Mucosa of stomach (tissue), 1 donor: Measurements from ENCODE around the gene NKX1-1.
"Not testable (repeated sequence)": the region's sequence is repeated elsewhere in the genome, so short reads cannot be mapped to it uniquely, and the experiment has no call there.

Source experiments
- H3K27me3 ChIP-seq: one replicate; pipeline ENCODE4 v1.7.0; 2013; ENCODE audit warnings: mild to moderate bottlenecking, low read length; ENCODE audit not compliant: control insufficient read depth, insufficient read depth
- H3K36me3 ChIP-seq: one replicate; pipeline ENCODE4 v1.7.0; 2013; ENCODE audit warnings: low read length; ENCODE audit not compliant: control insufficient read depth, insufficient read depth
- H3K4me1 ChIP-seq: one replicate; pipeline ENCODE4 v1.7.0; 2013; ENCODE audit warnings: mild to moderate bottlenecking, low read length; ENCODE audit not compliant: control insufficient read depth, insufficient read depth
- H3K4me3 ChIP-seq: one replicate; pipeline ENCODE4 v1.7.0; 2013; ENCODE audit warnings: low read length
- H3K9ac ChIP-seq: one replicate; pipeline ENCODE4 v1.7.0; 2013; ENCODE audit warnings: mild to moderate bottlenecking, low read length, moderate library complexity
- H3K9me3 ChIP-seq: one replicate; pipeline ENCODE4 v1.7.0; 2013; ENCODE audit warnings: mild to moderate bottlenecking, low read length, moderate library complexity; ENCODE audit not compliant: control insufficient read depth
- donor health status: Pancreatic carcinoma.

The NKX1-1 gene

DNA sequence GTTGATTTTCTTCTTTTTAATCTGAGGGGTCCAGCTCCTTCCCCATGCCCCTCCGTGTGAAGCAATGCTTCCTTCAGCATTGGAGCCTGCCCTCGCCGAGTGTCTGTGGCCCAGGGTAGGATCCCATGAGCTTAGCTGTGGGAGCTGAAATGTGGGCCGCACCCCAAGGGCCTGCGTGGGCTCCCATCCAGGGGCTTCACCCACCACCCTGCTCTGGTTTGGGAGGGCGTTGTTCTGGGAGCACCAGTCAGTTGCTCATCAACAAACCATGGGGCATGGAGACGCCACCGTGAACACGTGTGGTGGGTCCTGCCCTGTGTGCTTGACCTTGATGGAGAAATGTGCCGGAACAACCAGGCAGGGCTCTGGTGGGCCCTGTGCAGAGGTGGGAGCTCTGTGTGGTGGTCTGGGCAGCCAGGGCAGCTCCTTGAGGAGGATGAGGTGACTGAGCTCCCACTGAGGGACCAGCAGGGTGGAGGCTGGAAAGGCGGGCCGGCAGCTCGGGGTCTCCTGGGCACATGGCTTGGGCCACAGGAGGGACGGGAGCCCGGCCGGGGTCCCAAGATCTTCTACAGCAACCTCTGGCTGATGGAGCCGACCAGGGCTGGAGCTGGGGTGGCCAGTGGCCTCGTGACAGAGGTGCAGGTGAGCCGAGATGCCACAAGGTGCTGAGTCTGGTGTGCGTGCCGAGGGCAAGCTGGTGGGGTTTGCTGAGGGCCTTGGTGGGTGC, 39.6 kb upstream of the NKX1-1 start:
- Histone ChIP-seq H3K9ac (no peak overlapping the region), H3K9me3 (no peaks in the 10 kb centered on the region), H3K4me1 (no peaks in the 10 kb centered on the region), H3K4me3 (no peak overlapping the region), H3K36me3 (no peaks in the 10 kb centered on the region), H3K27me3 (peaks cover 3% of the 10 kb centered on the region)

DNA sequence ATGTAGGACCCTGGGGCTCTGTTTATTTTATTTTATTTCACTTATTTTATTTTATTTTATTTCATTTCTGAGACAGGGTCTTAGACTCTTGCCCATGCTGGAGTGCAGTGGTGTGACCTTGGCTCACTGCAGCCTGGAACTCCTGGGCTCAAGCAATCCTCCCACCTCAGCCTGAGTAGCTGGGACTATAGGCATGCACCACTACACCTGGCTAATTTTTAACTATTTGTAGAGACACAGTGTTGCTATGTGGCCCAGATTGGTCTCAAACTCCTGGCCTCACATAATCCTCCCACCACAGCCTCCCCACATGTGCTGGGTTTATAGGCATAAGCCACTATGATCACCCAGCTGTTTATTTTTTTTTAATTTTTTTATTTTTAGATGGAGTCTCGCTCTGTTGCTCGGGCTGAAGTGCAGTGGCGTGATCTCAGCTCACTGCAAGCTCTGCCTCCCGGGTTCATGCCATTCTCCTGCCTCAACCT, 37.5 kb upstream of the NKX1-1 start:
- not testable (repeated sequence) for H3K4me1 ChIP-seq, H3K9ac ChIP-seq, H3K36me3 ChIP-seq, H3K4me3 ChIP-seq, H3K9me3 ChIP-seq, H3K27me3 ChIP-seq

DNA sequence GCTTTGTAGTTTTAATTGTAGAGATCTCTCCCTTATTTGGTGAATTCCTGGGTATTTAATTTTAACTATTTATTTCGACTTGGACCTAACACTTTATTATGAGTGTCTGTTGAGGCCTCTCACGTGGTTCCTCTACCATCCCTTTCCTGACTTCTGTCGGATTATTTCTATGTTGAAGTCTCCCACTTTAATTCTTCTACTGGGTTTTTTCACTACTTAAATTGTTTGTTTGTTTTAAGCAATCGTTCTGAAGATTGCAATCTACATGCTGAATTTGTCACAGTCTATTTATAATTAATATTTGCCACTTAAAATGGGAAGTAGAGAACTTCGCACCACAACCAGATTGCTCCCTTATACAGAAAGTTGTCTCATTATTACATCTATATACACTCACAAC, 20.8 kb upstream of the NKX1-1 start:
- H3K4me1 ChIP-seq, result no peaks in the 10 kb centered on the region
- no peak overlapping the region for H3K4me3 ChIP-seq
- H3K9me3 ChIP-seq, result no peaks in the 10 kb centered on the region
- H3K27me3 ChIP-seq, result no peaks in the 10 kb centered on the region
- H3K36me3 ChIP-seq, result no peaks in the 10 kb centered on the region
- H3K9ac ChIP-seq, result no peak overlapping the region

DNA sequence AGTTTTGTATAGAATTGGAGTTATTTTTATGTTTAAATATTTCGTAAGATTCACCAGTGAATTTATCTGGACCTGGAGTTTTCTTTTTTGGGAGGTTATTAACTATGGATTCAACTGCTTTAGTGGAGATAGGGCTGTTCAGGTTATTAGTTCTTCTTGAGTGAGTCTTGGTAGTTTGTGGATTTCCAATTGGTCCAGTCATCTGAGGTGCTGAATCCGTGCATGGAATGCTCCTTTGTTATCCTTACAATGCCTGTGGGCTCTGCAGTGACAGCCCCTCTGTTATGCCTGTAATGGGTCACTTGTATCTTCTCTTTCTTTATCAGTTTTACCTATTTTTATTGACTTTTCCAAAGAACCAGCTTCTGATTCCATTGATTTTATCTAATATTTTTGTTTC, 15.4 kb upstream of the NKX1-1 start:
- no peak overlapping the region for H3K4me3 ChIP-seq
- no peaks in the 10 kb centered on the region for H3K9me3 ChIP-seq
- no peaks in the 10 kb centered on the region for H3K4me1 ChIP-seq
- no peaks in the 10 kb centered on the region for H3K36me3 ChIP-seq
- H3K27me3 ChIP-seq, result peaks cover 8% of the 10 kb centered on the region
- H3K9ac ChIP-seq, result no peak overlapping the region

DNA sequence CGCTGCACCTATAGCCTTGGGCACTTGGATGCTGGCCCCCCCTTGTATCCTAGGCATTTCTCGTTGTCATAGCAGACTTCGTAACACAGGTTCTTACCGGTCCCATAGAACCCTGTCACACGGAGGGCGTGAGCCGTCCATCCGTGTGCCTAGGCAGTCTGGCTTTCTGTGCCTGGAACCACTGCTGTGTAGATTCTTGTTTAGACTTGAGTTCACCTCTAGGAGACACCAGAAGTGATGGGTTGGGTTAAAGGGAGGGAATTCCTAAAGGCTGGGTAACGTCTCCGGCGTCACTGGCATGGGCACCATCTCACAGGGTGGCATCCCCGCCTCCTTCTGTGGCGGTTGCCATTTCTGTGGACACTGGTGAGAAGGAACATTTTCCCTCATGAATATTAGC, 13.5 kb upstream of the NKX1-1 start:
- peaks cover 23% of the 10 kb centered on the region for H3K27me3 ChIP-seq

DNA sequence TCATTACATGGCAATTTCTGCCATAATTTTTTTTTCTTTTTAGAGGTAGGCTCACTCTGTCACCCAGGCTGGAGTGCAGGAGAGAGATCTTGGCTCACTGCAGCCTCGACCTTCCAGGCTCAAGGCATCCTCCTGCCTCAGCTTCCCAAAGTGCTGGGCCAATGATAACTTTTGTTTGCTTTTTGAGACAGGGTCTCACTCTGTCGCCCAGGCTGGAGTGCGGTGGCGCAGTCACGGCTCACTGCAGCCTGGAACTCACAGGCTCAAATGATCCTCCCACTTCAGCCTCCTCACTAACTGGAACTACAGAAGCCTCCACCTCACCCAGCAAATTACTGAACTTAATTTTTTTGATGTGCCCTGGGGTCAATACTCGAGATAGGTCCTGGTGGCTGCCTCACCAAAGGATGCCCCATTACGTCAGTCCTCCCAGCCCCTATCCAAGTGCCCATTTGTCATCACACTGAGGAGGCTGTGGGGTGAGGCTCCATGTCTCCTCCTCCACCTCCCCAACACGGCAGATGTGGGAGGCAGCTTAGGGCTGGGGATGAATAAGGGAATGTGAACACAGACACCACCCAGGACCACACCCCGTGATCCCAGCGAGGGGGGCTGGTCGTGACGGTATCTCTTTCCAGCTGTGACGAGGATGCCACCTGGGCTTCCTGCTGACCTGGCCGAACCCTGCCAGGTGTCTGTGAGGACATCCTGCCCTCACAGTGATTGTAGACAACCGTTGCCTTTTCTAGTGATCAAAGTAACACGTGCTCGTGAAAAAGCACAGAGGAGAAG, 12.4 kb upstream of the NKX1-1 start:
- H3K4me3 ChIP-seq, result no peak overlapping the region
- no peaks in the 10 kb centered on the region for H3K4me1 ChIP-seq
- no peaks in the 10 kb centered on the region for H3K9me3 ChIP-seq
- H3K27me3 ChIP-seq, result peaks cover 26% of the 10 kb centered on the region
- no peaks in the 10 kb centered on the region for H3K36me3 ChIP-seq
- H3K9ac ChIP-seq, result no peak overlapping the region

More for the DNA sequence above, 13.5 kb upstream of the NKX1-1 start:
- Histone ChIP-seq H3K4me3 (no peak overlapping the region), H3K36me3 (no peaks in the 10 kb centered on the region), H3K9ac (no peak overlapping the region), H3K4me1 (no peaks in the 10 kb centered on the region), H3K9me3 (no peaks in the 10 kb centered on the region)

DNA sequence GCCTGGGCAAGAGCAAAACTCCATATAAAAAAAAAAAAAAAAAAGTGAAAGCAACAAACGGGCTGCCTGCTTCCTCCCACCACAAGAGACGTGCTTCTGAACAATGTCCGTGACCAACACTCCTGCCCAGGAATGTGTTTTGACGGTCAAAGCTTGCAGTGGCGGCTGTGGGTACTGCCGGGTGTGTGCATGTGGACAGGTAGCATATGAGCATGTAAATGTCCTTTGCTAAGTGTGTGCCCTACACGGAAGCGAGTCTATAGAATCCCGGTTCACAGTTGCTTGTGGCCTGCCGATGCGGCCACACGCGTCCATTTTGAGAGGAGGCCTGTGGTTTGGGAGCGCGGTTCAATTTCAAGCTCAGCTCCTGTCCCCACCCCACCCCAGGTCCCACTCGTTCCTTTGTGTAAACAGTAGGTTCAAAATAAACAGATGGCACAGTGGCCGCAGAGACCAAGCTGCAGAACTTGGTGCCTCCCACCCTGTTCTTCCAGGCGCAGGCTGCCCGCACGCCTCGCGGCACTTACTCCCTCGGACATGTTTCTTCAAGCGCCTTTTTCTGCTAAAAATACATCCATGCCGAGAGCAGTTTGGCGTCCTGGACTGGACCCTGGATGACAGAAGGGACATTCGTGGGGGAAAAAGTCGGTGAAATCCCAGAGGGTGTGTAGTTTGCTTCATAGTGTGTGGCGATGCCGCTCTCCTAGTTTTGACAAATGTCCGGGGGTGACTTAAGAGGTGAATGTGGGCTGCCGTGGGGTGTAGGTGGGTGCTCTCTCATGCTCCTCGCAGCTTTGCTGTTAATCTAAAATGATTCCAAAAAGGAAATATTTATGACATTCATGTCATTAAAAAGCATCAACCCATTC, 11.5 kb upstream of the NKX1-1 start:
- Histone ChIP-seq H3K36me3 (no peaks in the 10 kb centered on the region), H3K9me3 (no peaks in the 10 kb centered on the region), H3K27me3 (peaks cover 35% of the 10 kb centered on the region), H3K4me3 (no peak overlapping the region), H3K9ac (no peak overlapping the region), H3K4me1 (no peaks in the 10 kb centered on the region)

DNA sequence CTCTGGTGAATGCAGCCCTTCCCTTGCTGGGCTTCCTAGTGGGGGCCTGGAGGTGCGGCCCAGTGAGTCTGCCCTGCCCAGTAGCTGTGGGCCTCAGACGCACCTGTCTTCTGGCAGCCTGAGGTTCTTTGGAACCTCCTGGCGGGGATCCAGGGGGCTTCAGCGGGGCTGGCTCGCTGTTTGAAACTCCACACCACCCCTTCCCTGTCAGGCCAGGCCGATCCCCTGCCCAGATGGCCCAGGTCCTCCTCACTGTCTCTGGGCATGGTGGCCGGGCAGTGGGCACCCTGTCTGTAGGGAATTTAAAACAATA, 10.7 kb upstream of the NKX1-1 start:
- H3K27me3 ChIP-seq, result peaks cover 43% of the 10 kb centered on the region
- no peak overlapping the region for H3K4me3 ChIP-seq
- no peak overlapping the region for H3K9ac ChIP-seq
- H3K36me3 ChIP-seq, result no peaks in the 10 kb centered on the region
- no peaks in the 10 kb centered on the region for H3K9me3 ChIP-seq
- H3K4me1 ChIP-seq, result no peaks in the 10 kb centered on the region

DNA sequence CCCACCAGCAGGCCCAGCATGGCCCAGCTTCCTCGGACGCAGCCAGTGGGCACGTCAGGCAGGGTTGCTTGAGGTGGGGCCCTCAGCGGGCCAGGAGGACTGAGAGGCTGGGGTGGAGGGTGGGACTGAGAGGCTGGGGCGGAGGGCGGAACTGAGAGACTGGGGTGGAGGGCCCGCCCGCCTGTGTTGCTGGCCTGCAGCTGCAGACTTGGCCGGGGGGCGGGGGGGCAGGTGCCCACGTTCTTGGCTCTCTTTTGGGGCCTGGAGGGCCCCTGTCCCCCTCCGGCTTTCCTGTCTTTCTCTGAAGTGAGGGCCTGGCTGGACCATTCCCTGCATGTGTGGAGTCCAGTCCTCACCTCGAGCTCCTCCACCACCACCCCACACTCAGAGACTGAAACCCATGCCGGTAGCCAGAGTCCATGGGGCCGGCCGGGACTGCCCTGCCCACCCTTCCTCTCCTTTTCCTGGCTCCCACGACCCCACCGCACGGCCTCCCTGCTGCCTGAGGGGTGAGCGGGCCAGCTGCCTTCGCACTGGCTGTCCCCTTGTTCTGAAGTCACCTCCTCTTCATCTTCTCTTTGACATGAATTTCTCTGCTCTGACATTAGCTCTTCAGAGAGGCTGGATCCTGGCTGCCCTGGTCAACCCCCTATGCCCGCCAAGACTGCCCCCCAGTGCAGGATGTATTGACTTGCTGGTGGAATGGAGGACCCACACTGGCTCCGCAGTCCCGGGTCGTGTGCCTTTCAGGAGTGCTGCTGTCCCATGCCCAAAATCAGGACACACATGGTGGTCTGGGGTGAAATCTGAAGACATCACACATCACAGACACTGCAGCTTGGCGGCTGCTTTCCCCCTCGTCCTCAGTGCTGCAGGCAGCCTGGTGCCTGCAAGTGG, 10.1 kb upstream of the NKX1-1 start:
- H3K27me3 ChIP-seq, result peaks cover 49% of the 10 kb centered on the region

DNA sequence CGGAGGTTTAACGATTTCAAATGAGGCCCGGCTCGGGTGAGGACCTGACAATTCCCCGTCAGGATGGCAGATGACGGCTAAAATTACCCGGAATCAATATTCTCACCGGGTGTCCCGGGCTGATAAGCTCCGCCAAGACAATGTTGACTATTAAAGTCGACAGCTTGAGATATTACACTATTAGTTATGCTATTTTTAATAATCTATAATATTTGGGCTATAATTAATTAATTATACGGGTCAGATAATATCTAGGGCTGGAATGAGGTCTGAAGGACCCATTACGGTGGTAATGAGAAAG, 9.4 kb upstream of the NKX1-1 start:
- Histone ChIP-seq H3K4me1 (no peaks in the 10 kb centered on the region), H3K36me3 (no peaks in the 10 kb centered on the region), H3K9me3 (no peaks in the 10 kb centered on the region), H3K4me3 (no peak overlapping the region), H3K9ac (no peak overlapping the region), H3K27me3 (peaks cover 56% of the 10 kb centered on the region)

More for the DNA sequence above, 10.1 kb upstream of the NKX1-1 start:
- H3K4me3 ChIP-seq, result no peak overlapping the region
- H3K9ac ChIP-seq, result no peak overlapping the region
- no peaks in the 10 kb centered on the region for H3K9me3 ChIP-seq
- H3K4me1 ChIP-seq, result no peaks in the 10 kb centered on the region
- H3K36me3 ChIP-seq, result no peaks in the 10 kb centered on the region

DNA sequence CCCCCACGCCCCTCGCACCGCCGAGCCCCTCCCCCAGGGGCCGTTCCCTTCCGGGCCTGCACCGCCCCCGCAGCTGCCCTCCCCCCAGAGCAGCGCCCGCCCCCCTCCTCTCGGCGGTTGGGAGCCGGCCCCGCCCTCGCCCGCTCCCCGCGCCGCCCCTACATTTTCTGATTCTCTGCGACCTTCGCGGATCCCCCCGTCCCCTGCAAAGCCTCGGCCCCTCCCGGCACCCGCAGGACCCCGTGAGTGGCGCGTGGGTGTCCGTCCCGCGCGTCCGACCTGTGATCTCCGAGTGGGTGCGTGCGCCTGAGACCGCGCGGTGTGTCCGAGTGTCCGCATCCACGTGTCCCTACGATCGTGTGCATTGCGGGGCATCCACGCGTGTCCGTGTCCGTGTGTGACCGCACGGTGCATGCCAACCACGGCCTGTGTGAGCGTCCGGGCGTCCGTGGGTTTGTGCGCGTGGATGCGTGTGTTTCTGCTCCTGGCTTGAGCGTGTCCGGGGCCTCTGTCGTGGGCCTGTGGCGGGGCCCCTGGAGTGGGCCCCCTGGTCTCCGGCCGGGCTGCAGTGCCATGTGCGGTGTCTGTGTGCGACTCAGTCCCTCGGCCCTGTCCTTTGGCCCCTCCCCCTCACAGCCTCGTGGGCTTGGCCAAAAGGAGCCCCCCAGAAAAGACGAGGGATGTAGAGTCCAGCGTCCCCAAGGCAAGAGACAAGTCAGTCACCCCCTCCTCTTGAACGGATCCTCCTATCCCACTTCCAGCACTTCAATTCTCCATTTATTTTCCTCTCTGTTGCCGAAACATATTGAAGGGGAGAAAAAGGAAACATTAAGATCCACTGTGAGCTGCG, 8.8 kb upstream of the NKX1-1 start:
- Histone ChIP-seq H3K27me3 (peaks cover 61% of the 10 kb centered on the region), H3K36me3 (no peaks in the 10 kb centered on the region), H3K4me1 (no peaks in the 10 kb centered on the region), H3K9ac (no peak overlapping the region), H3K9me3 (no peaks in the 10 kb centered on the region), H3K4me3 (no peak overlapping the region)
